Hair follicle dermal papilla cell (primary cell): Measurements from ENCODE around the gene ZIC2. TPM values are rescaled to one million over a fixed set of nuclear protein-coding genes. Genes with fewer than 3 reads are reported as not detected.

ENCODE experiments used
- total RNA-seq: library from RNA; depleted of rRNA; stranded (reverse); fragments of >200 nt; gene quantifications from 2 replicates; pipeline ENCODE4 v1.2.3, GENCODE V29; 2012

Gene ZIC2
- under 0.01 TPM in 1 of 2 replicates, not detected in the other for total RNA-seq

DNA sequence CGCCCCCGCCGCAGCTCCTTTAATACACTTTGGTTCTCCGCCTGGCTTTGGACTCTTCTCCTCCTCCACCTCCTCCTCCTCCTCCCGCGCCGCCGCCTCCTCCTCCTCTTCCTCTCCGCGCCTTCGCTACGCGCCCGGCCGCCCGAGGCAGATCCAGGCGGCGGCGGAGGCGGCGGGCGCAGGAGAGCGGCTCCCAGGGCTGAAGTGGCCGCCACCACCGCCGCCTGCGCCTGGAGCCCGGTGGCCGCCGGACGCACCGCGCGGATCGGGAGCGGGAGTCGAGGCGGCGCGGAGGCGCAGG, at the start of gene ZIC2:
TSS of gene ZIC2 (plus strand) at position 50 of the 301 bp plus-strand sequence. CDS start 281 bp downstream, outside the sequence.

DNA sequence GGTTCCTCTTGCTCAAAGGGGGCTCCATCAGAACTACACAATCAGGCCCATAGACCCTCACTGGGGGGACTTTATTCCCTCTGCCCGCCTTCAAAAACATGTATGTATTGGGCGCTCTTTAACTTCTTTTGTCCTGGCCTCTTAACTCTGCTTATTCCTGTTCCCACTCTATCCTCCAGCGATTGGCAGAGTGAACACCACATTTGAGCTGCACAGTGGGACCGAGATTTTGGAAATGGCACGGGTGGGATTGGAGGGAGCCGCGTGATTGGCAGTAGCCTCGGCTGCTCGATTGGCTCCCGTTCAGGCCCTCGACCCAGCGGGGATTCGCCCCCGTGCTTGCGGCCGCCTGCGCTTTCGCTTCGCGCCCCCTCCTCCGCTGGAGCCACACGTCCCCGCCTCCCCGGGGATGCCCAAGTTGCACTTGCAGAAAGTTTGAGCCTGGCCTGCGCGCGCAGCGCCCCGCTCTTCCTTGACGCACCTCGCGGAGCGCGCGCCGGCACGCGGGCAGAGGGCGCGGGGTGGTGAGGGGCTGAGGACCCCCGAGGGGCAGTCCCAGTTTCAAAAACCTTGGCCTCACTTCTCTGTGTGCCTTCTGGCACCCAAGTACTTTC, 9.9 kb upstream of the ZIC2 start, which contains the start of gene ZIC5:
TSS of gene ZIC5 (minus strand) at position 192 of the 614 bp plus-strand sequence. CDS start at position 28, 164 bp downstream.

Other genes with a start within 250 kb of the ZIC2 start
- gene ZIC5, start 10.0 kb upstream of the ZIC2 start, total RNA-seq: not detected in 2 replicates
- 24.2 and 31.6 TPM in 2 replicates for gene PCCA, start 107.3 kb downstream of the ZIC2 start, total RNA-seq